NCI-H510A (cell line): Measurements from ENCODE around the gene TRIAP1.
"Not testable (repeated sequence)": the region's sequence is repeated elsewhere in the genome, so short reads cannot be mapped to it uniquely, and the experiment has no call there.

ENCODE experiments used
- DNase-seq: peaks from one replicate; lab custom pipeline; 2025; lab: John Stamatoyannopoulos, UW

Gene TRIAP1

DNA sequence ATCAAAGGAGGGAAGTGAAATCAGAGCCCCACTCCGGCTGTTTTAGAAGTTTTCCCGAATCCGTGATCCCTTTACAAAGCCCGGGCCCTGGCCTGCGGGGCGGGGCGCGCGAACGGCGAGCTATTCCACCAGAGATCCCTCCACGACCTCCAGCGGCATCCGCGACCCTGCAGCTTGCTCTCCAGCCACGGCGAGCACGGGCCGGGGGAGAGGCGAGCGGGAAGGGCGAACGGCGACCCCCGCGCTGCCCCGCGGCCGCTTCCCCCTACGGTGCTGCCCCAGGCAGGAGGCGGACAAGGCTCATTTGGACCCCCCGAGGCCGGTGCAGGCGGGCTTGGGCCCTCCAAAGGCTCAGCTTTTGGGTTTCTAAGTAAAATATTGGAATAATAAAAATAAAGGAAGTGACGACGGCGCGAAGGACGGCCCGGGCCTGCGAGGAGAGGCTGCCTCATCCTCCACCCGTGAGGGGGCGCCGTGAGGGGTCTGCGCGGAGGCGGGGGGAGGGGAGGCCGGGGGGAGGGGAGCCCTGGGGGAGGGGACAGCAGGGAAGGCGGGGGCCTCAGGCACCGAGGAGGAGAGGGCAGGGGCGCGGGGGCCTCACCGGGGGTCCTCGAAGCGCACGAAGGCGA is 22.8 kb upstream of the TRIAP1 start:
- DNase-seq: no peak

DNA sequence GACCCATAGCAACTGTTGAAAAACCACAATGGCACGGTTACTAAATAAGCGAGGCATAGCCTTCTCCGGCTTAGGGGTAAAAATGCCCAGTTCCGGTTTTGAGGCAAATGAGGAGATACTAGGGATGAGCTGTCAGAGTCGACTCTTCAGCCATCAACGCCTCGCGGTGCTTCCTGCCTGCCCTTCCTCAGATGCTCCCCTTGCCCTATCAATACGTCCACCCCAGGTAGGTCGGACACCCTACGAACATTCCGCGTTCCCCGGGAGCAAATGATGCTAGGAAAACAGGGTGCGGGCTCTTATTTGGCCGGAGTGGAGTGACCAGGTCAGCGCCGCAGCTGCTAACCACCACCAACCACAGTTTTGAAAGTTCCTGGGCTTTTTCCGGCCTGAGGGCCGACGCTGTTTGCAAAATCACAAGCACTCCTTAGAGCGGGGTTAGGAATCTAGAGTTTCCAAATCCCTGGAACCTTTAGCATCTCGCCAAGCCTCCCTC is 22.2 kb upstream of the TRIAP1 start:
- DNase-seq: no peak

DNA sequence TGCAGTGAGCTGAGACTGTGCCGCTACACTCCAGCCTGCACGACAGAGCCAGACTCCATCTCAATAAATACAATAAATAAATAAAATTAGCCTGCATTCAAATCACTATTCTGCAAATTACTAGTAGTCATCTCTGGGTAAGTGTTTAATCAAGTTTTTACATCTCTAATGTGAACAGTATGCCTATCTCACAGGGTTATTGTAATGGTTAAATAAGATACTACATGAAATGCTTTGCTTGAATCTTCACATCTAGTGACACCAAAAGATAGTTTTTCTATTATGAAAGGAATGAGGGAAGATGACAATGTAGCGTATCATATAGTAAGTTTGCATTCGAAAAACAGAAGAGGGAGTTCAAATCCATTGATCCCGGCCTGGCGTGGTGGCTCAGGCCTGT is 21.3 kb upstream of the TRIAP1 start:
- DNase-seq: no peak

DNA sequence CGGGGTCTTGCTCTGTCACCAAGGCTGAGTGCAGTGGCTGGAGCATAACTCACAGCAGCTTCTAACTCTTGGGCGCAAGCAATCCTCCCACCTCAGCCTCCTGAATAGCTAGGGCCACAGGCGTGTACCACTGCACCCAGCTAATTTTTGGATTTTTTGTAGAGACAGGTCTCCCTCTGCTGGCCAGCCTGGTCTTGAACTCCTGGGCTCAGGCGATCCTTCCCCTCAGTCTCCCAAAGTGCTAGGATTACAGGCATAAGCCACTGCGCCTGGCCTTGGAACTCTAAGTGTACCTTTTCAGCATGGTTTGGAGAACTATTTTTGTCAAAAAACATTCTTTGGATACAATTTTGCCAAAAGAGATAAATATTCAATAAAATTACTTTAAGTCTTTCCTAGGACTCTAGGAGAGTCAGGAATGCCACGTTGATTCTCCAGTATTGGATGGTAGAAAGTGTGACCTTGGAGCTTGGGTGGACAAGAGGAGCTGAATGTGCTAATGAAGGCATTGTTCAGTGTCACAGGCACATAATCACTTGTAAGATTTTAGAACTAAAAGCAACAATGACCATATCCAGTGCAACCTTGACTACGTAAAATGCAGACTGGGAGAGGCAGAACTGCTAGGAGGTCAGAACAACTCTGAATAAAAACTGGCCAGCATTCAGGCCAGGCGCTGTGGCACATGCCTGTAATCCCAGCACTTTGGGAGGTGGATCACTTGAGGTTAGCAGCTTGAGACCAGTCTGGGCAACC is 20.6 kb upstream of the TRIAP1 start:
- no peak for DNase-seq

DNA sequence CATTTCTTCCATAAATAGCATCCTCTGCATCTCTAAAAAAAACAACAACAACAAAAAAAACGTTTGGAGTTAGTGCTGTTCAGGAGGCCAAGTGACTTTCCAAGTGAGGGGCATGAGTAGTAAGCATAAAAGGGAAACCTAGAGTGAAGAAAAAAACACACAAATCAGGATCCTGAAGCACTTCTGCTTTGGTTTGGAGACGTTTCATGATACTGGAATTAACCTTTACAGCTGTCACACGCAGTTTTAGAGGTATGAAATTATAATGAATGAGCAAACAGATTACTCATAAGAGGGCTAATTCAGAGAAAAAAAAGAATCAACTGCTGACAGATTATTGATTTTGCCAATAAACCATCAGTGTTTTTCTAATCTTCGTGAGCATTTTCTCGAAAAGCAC is 19.6 kb upstream of the TRIAP1 start:
- DNase-seq: no peak

DNA sequence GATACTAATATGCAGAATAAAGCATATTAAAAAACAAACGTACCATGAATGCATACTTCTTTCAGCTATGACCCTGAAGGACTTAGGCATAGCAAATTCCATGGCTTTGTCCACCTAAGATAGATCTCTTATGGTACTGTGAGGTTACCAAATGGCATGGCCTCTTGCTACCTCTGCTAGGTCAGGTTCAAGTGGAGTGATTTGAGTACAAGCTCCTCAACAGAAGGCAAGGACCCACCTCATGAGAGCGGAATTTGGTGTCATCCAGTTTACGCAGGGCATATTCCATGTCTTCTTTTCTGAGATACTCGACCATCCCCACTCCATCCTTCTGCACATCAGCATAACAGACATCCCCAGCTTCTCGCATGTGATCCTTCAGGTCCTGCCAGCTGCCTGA is 17.5 kb upstream of the TRIAP1 start:
- no peak for DNase-seq

DNA sequence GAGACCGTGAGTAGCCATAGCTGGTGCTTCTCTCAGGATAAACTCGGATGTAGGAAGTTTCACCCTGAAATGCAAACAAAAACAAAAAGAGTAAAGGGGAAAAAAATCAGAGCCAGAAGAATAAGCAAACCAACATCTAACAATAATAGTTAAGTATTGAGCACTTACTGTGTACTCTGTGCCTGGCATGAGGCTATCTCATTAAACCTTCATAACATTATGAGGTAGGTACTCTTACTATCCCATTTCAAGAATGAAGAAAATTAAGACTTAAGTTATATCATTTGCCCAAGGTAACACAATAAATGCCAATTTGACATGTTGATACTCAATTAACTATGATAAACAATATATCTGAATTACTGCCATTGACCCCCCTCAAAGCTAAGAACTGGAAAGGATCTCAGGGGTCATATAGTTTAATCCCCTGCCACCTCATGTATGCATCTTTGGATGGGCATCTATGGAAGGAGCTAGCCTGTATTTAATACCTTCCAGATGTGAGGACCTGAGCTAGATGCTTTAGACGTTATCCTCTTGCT is 16.0 kb upstream of the TRIAP1 start:
- no peak for DNase-seq

DNA sequence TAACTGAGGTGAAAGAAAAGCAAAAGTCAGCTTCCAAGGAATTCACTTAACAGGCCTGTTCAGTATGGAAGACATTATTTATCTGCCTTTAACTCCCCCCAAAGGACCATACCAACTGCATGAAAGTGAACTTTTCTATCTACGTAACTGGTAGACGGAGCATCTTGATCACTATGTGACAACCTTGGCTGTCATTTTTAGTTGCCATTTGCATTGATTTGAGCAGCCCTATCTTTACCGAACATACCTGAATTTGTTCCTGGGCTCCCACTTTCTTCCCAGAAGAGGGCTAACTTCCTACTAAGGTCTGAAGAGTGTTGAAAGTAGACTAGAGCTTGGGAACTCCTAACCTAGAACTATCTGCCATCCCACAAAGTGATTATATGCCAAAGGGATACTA is 14.0 kb upstream of the TRIAP1 start:
- DNase-seq: no peak

DNA sequence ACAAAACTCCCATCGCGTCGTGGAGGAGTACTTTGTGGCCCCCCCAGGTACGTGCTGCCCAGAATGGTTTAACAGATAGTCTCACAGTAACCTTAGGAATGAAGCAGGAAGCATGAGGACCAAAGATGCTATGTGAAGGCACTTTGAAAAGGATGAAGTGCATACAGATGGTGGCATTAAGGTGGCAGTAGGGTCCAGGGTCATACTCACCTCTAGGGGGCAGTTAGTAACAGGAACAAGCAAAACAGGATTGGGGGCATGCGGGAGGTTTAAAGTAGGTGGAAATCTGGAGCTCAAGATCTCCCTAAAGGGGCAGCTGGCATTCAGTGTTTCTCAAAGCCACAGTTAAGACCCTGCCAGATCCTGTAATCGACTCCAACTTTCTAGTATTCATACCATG is 10.9 kb upstream of the TRIAP1 start:
- no peak for DNase-seq

DNA sequence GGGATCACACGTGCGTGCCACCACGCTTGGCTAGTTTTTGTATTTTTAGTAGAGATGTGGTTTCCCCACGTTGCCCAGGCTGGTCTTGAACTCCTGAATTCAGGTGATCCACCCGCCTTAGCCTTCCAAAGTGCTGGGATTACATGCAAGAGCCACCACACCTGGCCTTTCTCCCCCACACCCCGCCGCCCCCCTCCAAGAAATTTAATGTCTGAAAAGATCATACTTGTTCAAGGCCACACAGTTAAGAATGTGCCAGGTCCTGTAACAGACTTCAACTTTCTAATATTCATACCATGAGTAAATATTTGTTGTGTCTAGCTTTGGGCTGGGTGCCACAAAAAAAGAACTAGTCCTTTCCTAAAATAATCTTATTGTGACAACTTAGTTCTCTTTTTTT is 9.1 kb upstream of the TRIAP1 start:
- DNase-seq: no peak

DNA sequence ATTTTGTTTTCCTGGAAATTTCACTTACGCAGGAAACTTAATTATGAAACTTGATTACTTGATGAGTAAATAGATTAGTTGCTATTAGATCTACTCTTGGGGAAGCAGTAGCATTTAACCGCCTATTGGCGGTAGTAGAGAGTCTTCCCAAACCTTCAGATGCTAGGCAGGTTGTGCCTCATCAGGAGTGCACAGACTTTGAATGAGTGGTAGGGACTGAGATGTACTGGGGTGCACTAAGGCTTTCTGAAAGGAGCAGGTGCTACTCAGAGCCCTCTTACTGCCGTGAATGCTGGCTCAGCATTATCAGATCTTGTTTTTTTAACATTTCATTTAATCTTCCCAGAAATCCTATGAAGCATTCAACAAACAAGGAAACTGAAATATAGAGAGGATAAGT is 7.8 kb upstream of the TRIAP1 start:
- DNase-seq: peak; percentile 13

DNA sequence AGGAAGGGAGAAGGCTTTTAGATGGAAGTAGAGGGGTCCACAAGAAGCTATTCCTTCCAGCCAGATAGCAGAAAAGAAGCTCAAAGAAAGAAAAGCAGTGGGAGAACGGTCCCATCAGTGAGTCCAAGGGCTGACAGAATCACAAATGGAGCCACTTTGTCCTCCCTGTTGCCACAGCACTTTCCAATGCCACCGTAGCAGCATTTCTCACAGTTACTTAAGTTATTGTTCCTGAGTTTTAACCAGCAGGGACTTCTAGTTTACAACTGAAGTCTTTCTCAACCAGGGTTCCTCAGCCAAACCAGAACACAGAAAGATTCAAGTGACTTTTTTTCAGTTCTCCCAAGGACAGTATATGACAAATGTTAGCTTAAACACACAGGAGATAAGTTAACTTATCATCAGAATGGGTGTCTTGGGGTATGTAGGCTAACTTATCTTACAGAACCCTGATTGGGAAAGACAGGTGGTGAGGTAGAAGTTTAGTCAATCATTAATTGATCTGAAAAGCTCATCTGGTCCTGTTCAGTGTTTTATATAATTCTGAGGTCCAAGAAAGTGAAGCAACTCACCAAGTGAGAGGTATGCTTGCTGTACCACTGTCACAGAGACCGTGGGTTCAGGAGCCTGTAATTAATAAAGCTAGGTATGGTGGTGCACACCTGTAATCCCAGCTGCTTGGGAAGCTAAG is 7.0 kb upstream of the TRIAP1 start:
- no peak for DNase-seq

DNA sequence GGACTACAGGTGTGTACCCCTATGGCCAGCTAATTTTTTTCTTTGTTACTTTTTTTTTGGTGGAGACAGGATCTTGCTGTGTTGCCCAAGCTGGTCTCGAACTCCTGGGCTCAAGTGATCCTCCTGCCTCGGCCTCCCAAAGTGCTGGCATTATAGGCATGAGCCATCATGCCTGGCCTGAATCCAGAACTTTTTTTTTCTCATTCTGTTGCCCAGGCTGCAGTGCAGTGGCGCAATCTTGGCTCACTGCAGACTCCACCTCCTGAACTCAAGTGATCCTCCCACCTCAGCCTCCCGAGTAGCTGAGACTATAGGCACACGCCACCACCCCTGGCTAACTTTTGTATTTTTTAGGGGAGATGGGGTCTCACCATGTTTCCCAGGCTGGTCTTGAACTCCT is 6.3 kb upstream of the TRIAP1 start:
- not testable (repeated sequence) for DNase-seq

DNA sequence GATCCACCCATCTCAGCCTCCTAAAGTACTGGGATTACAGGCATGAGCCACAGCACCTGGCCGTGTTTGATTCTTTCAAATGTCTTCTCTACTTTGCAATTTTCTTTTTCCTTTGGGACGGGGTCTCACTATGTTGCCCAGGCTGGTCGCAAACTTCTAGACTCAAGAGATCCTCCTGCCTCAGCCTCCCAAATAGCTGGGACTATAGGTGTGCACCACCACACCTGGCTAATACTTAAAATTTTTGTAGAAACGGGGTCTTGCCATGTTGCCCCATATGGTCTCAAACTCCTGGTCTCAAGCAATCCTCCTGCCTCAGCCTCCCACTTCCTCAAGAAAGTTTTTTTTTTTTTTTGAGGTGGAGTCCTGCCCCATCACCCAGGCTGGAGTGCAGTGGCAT is 1.8 kb upstream of the TRIAP1 start:
- DNase-seq: no peak

DNA sequence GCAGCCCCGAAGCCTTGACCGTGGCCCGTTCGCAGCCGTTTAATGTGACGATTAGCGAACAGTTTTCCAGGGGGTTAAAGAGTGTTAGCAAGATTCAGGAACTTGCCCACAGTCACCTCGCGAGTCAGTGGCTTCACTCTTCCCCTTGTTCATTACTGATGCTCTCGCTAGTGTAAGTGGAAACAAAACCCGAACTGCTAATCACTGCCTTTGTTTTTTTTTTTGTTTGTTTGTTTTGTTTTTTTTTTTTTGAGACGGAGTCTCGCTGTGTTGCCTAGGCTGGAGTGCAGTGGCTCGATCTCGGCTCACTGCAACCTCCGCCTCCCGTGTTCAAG is 627 bp upstream of the TRIAP1 start:
- DNase-seq: not testable (repeated sequence)

DNA sequence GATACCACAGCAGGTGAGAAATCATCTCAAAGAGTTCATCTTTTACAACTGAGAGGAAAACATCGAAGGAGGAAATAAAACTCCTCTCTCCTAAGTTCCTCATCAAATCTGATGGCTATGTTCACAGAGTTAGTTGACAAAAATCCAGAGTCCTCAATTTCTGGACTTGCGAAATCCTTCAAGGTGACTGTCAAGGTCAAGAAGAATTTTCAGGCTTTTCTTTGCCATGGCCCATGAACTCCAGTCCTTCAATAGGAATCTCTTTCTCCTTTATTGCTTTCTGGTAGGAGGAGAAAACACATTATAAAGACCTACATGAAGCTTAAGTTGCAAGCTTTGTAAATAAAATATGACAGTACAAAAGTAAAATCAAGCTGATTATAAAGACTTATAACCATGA is 1.5 kb downstream of the TRIAP1 start:
- DNase-seq: no peak

DNA sequence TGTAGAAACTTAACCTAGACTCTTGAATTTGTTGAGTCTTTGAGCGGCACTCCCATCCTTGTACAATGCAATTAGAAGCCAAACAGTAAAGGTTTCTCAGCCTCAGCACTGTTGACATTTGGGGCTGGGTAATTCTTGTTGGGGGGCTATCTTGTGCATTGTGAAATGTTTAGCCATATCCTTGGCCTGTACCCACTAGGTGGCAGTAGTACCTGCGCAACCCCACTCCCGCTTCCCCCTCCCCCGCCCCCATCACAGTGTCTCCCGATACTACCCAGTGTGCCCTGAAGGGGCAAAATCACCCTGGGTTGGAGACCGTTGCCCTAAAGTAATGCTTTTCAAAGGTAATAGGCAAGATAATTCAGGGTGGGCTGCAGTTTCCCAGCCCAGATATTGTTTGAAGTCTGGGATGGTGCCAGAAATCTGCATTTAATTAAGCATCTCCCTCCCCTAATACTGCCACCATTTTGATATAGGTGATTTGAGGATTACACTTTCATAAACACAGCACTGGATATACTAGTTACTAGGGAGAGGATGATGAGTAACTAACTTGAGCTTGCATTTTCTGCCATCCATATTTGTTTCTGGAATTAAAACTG is 6.4 kb downstream of the TRIAP1 start:
- peak; percentile 59 for DNase-seq

DNA sequence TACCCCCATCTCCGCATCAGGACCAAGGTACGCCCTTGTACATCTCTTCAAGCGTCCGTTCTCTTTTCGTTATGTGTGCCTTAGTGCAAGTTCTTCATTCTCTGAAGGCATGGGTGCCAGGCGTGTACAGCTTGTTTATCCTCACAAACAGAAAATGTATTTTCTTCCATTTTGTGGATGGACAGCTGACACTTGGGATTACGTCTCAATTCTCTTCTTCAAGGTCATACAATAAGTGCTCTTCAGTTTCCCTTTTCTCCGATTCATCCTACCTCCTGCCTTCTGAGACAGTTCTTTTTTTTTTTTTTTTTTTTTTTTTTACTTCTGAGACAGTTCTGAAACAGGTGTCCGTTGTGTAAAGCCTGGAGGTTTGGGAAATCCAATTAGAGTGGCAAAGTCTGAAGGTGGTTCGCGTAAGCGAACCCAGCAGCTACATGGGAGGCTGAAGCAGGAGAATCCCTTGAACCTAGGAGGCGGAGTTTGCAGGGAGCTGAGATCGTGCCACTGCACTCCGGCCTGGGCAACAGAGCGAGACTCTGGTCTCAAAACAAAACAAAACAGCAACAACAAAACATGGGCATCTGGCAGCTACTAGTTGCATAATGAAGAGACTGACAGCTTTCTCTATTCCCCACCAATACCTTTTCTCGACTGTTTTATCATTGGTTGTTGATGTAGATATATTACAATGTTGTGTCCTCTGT is 7.5 kb downstream of the TRIAP1 start:
- DNase-seq: no peak

DNA sequence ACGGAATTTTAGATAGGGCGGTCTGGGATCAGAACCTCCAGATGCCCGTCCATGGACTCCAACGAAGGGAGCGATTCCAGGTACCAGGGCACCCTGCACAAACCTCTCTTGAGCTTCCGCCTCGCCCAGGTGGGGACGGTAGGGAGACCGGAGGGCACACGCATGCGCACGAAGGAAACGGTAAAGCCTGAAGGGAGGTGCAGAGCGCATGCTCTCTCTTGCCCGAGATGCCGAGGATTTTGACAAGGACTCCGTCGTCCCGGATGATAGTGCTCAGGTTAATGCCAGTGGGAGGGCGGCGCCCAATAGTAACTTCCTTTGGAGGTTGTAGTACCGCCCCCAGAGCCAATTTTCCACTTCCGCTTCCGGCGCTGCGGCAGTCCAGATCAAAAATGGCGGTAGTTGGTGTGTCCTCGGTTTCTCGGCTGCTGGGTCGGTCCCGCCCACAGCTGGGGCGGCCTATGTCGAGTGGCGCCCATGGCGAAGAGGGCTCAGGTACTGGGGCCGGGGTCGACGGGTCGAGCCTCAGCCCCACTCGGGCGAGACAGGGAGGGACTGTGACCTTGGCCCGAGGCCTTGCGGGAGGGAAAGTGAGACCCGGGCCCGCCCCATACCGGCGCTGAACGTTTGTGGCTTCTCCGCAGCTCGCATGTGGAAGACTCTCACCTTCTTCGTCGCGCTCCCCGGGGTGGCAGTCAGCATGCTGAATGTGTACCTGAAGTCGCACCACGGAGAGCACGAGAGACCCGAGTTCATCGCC is 8.3 kb downstream of the TRIAP1 start, which contains the start of gene COX6A1:
Gene COX6A1 (plus strand): TSS at position 379 of the 760 bp plus-strand sequence. CDS start 14 bp downstream, at position 393.
- DNase-seq: peak; percentile 100

DNA sequence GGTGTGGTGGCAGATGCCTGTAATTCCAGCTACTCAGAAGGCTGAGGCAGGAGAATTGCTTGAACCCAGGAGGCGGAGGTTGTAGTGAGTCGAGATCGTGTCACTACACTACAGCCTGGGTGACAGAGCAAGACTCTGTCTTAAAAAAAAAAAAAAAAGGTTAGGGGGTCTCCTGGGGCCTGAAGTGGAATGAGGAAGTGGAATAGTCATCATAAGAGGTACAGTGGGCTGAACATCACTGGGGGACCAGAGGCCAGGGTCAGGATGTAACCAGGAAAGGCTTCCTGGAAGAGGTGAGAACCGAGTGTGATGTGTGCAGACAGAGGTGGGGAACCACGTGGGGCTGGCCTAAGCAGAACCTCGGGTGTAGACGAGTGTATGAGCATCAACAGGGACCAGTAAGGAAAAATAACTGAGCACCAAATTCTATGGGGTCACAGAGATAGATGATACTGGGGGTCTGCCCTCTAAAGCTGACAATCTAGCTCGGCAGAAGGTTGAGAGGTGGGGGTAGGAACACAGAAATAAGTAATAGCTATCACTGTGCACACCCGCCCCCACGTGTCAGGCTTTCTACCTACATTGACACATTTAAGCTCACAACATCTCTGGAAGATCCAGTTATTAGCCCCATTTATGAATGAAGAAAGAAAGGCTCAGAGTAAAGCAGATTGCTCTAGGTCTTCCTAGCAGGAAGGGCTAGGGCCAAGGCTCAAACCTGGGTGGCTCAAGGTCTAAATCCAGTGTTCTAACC is 13.2 kb downstream of the TRIAP1 start:
- no peak for DNase-seq
